Measurements from ENCODE around the gene MAMSTR. TPM values are rescaled to one million over a fixed set of nuclear protein-coding genes. Genes with fewer than 3 reads are reported as not detected.
"Not testable (repeated sequence)": the region's sequence is repeated elsewhere in the genome, so short reads cannot be mapped to it uniquely, and the experiment has no call there.

MAMSTR gene
- total RNA-seq, 1 donor from 2014 or later = 1.3 TPM

GRCh38 chr19:48681127-48681470 lies 38.4 kb downstream of the MAMSTR start:
- DNase-seq (ENCODE audit: extremely low spot score, unreplicated experiment) = no peak
- Mint-ChIP-seq H3K4me1 (ENCODE audit: unreplicated experiment) (no peaks in the 10 kb centered on the region), H3K27me3 (ENCODE audit: unreplicated experiment) (no peaks in the 10 kb centered on the region), H3K36me3 (ENCODE audit: unreplicated experiment) (no peaks in the 10 kb centered on the region), H3K9me3 (ENCODE audit: unreplicated experiment) (no peaks in the 10 kb centered on the region), H3K4me3 (ENCODE audit: unreplicated experiment) (no peak overlapping the region), H3K27ac (ENCODE audit: unreplicated experiment) (no peak overlapping the region)
- TF ChIP-seq CTCF (IDR thresholded peaks at IDR 0.05) = no peak

GRCh38 chr19:48680436-48681126 lies 38.9 kb downstream of the MAMSTR start:
- no peak for TF ChIP-seq CTCF (IDR thresholded peaks at IDR 0.05)
- Mint-ChIP-seq H3K27me3 (ENCODE audit: unreplicated experiment) (no peaks in the 10 kb centered on the region), H3K4me1 (ENCODE audit: unreplicated experiment) (no peaks in the 10 kb centered on the region), H3K27ac (ENCODE audit: unreplicated experiment) (no peak overlapping the region), H3K4me3 (ENCODE audit: unreplicated experiment) (no peak overlapping the region), H3K36me3 (ENCODE audit: unreplicated experiment) (no peaks in the 10 kb centered on the region), H3K9me3 (ENCODE audit: unreplicated experiment) (no peaks in the 10 kb centered on the region)
- no peak for DNase-seq (ENCODE audit: extremely low spot score, unreplicated experiment)

- H3K36me3 Mint-ChIP-seq (ENCODE audit: unreplicated experiment); DNase-seq (ENCODE audit: extremely low spot score, unreplicated experiment); H3K27ac Mint-ChIP-seq (ENCODE audit: unreplicated experiment); H3K4me3 Mint-ChIP-seq (ENCODE audit: unreplicated experiment); H3K4me1 Mint-ChIP-seq (ENCODE audit: unreplicated experiment); H3K9me3 Mint-ChIP-seq (ENCODE audit: unreplicated experiment); H3K27me3 Mint-ChIP-seq (ENCODE audit: unreplicated experiment): not testable (repeated sequence)
These were observed 39.5 kb downstream of the MAMSTR start for GRCh38 chr19:48680006-48680405.

- Mint-ChIP-seq H3K4me1 (ENCODE audit: unreplicated experiment) (peaks cover 3% of the 10 kb centered on the region), H3K4me3 (ENCODE audit: unreplicated experiment) (no peak overlapping the region), H3K36me3 (ENCODE audit: unreplicated experiment) (no peaks in the 10 kb centered on the region), H3K9me3 (ENCODE audit: unreplicated experiment) (no peaks in the 10 kb centered on the region), H3K27ac (ENCODE audit: unreplicated experiment) (no peak overlapping the region), H3K27me3 (ENCODE audit: unreplicated experiment) (no peaks in the 10 kb centered on the region)
- DNase-seq (ENCODE audit: extremely low spot score, unreplicated experiment) = no peak
- no peak for TF ChIP-seq CTCF (IDR thresholded peaks at IDR 0.05)
These were observed 41.3 kb downstream of the MAMSTR start for GRCh38 chr19:48678201-48678600.

GRCh38 chr19:48676887-48677286 lies 42.6 kb downstream of the MAMSTR start:
- peaks cover 3% of the 10 kb centered on the region for H3K4me1 Mint-ChIP-seq (ENCODE audit: unreplicated experiment)
- TF ChIP-seq CTCF (IDR thresholded peaks at IDR 0.05) = no peak
- no peak overlapping the region for H3K27ac Mint-ChIP-seq (ENCODE audit: unreplicated experiment)
- no peaks in the 10 kb centered on the region for H3K36me3 Mint-ChIP-seq (ENCODE audit: unreplicated experiment)
- no peak for DNase-seq (ENCODE audit: extremely low spot score, unreplicated experiment)
- H3K9me3 Mint-ChIP-seq (ENCODE audit: unreplicated experiment) = no peaks in the 10 kb centered on the region
- H3K4me3 Mint-ChIP-seq (ENCODE audit: unreplicated experiment) = no peak overlapping the region
- H3K27me3 Mint-ChIP-seq (ENCODE audit: unreplicated experiment) = no peaks in the 10 kb centered on the region

DNA sequence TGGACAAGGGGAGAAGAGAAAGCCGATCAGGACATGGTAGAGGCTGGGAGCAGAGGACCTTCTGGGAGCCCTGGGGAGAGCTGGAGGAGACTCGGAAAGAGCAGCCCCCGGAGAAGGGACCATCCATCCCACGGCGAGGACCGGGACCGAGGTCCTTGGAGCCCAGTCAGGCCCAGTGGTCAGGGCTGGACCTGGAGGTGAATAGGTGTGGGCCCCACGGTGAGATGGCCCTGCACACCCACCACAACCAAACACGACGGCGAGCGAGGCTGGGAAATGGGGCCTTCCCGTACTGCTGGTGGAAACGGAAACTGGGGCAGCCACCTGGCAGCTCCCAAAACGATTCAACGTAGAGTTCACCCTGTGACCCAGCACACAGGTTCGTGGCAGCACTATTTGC lies 43.0 kb downstream of the MAMSTR start:
- H3K4me1 Mint-ChIP-seq (ENCODE audit: unreplicated experiment) = peaks cover 3% of the 10 kb centered on the region
- DNase-seq (ENCODE audit: extremely low spot score, unreplicated experiment) = no peak
- H3K4me3 Mint-ChIP-seq (ENCODE audit: unreplicated experiment) = no peak overlapping the region
- no peaks in the 10 kb centered on the region for H3K27me3 Mint-ChIP-seq (ENCODE audit: unreplicated experiment)
- H3K27ac Mint-ChIP-seq (ENCODE audit: unreplicated experiment) = no peak overlapping the region
- TF ChIP-seq CTCF (IDR thresholded peaks at IDR 0.05) = no peak
- no peaks in the 10 kb centered on the region for H3K9me3 Mint-ChIP-seq (ENCODE audit: unreplicated experiment)
- no peaks in the 10 kb centered on the region for H3K36me3 Mint-ChIP-seq (ENCODE audit: unreplicated experiment)

Measured in osteocyte (in vitro differentiated cells).